ENCODE results near the gene FNDC8. TPM values are rescaled to one million over a fixed set of nuclear protein-coding genes. Genes with fewer than 3 reads are reported as not detected.
A peak's percentile ranks its signal among the peaks of the same experiment; 100 is the strongest.

Gene FNDC8
- polyA plus RNA-seq, 1 experiment, result not detected

- TF ChIP-seq CTCF (IDR thresholded peaks at IDR 0.05; ENCODE audit: low read depth, low read length), result no peak
- H3K9me3 ChIP-seq (ENCODE audit: control insufficient read depth, insufficient read depth, low read length), result no peaks in the 10 kb centered on the region
- H3K4me3 ChIP-seq (ENCODE audit: low read depth, low read length), result no peak overlapping the region
- peak; percentile 52 for DNase-seq (ENCODE audit: low read depth, low spot score)
- POLR2A ChIA-PET, result interaction anchor here (1.3 kb wide), 1 partner anchor 102 kb away, joined by 3 read pairs; no protein-coding TSS in a partner anchor
- CTCF ChIA-PET, result interaction anchor here (0.9 kb wide), 1 partner anchor 60 kb away, joined by 4 read pairs; no protein-coding TSS in a partner anchor
- H3K27me3 ChIP-seq (ENCODE audit: control insufficient read depth, insufficient read depth, low read length), result no peaks in the 10 kb centered on the region
- no peak overlapping the region for H3K27ac ChIP-seq (ENCODE audit: low read depth, low read length)
Measured at GRCh38 chr17:35082073-35082657, 39.2 kb upstream of the FNDC8 start.

GRCh38 chr17:35083071-35083470 lies 38.3 kb upstream of the FNDC8 start:
- no peak overlapping the region for H3K4me3 ChIP-seq (ENCODE audit: low read depth, low read length)
- no peak for DNase-seq (ENCODE audit: low read depth, low spot score)
- ChIA-PET CTCF (interaction anchor here (0.9 kb wide), 2 partner anchors 36 to 60 kb away, joined by 4 to 6 read pairs; partner anchors contain the start of gene RAD51D), POLR2A (interaction anchor here (1.1 to 1.3 kb wide), 2 partner anchors 102 to 103 kb away, joined by 3 read pairs; no protein-coding TSS in a partner anchor)
- H3K27me3 ChIP-seq (ENCODE audit: control insufficient read depth, insufficient read depth, low read length), result no peaks in the 10 kb centered on the region
- H3K9me3 ChIP-seq (ENCODE audit: control insufficient read depth, insufficient read depth, low read length), result no peaks in the 10 kb centered on the region
- TF ChIP-seq CTCF (IDR thresholded peaks at IDR 0.05; ENCODE audit: low read depth, low read length), result no peak
- H3K27ac ChIP-seq (ENCODE audit: low read depth, low read length), result no peak overlapping the region

- no peak overlapping the region for H3K4me3 ChIP-seq (ENCODE audit: low read depth, low read length)
- H3K27me3 ChIP-seq (ENCODE audit: control insufficient read depth, insufficient read depth, low read length), result no peaks in the 10 kb centered on the region
- ChIA-PET POLR2A (interaction anchor here (1.2 kb wide), 1 partner anchor 105 kb away, joined by 5 read pairs; the partner anchor contains the start of gene LIG3), CTCF (interaction anchor here (1.6 kb wide), 1 partner anchor 20 kb away, joined by 4 read pairs; no protein-coding TSS in a partner anchor)
- no peaks in the 10 kb centered on the region for H3K9me3 ChIP-seq (ENCODE audit: control insufficient read depth, insufficient read depth, low read length)
- H3K27ac ChIP-seq (ENCODE audit: low read depth, low read length), result peak overlapping the region; percentile 11
- TF ChIP-seq CTCF (IDR thresholded peaks at IDR 0.05; ENCODE audit: low read depth, low read length), result no peak
- DNase-seq (ENCODE audit: low read depth, low spot score), result no peak
Measured at GRCh38 chr17:35084987-35085386, 36.4 kb upstream of the FNDC8 start.

- Histone ChIP-seq H3K9me3 (ENCODE audit: control insufficient read depth, insufficient read depth, low read length) (no peaks in the 10 kb centered on the region), H3K27me3 (ENCODE audit: control insufficient read depth, insufficient read depth, low read length) (no peaks in the 10 kb centered on the region), H3K4me3 (ENCODE audit: low read depth, low read length) (no peak overlapping the region), H3K27ac (ENCODE audit: low read depth, low read length) (no peak overlapping the region)
- no peak for DNase-seq (ENCODE audit: low read depth, low spot score)
- CTCF ChIA-PET, result interaction anchor here (0.9 to 1.2 kb wide), 2 partner anchors 11 to 87 kb away, joined by 3 to 4 read pairs; no protein-coding TSS in a partner anchor
- no peak for TF ChIP-seq CTCF (IDR thresholded peaks at IDR 0.05; ENCODE audit: low read depth, low read length)
- POLR2A ChIA-PET, result no interaction called here
Measured at GRCh38 chr17:35086164-35086563, 35.3 kb upstream of the FNDC8 start.

GRCh38 chr17:35086931-35087573 lies 34.4 kb upstream of the FNDC8 start:
- Histone ChIP-seq H3K27me3 (ENCODE audit: control insufficient read depth, insufficient read depth, low read length) (no peaks in the 10 kb centered on the region), H3K27ac (ENCODE audit: low read depth, low read length) (no peak overlapping the region), H3K4me3 (ENCODE audit: low read depth, low read length) (no peak overlapping the region), H3K9me3 (ENCODE audit: control insufficient read depth, insufficient read depth, low read length) (no peaks in the 10 kb centered on the region)
- TF ChIP-seq CTCF (IDR thresholded peaks at IDR 0.05; ENCODE audit: low read depth, low read length), result no peak
- no peak for DNase-seq (ENCODE audit: low read depth, low spot score)
- ChIA-PET POLR2A (no interaction called here), CTCF (interaction anchor here (0.7 to 1.2 kb wide), 2 partner anchors 61 to 88 kb away, joined by 4 read pairs; no protein-coding TSS in a partner anchor)

All from AG04450 (cell line).